HG02840 (cell line): ENCODE results near the gene KIF6.

Experiments
- ATAC-seq: cut with Tn5 transposase; IDR thresholded peaks from one replicate; pipeline ENCODE4 v1.9.1; 2021; ENCODE audit warnings: mild to moderate bottlenecking, moderate library complexity, moderate number of reproducible peaks; ENCODE audit not compliant: unreplicated experiment, low FRiP score

Gene KIF6

GRCh38 chr6:39602601-39603519 is 122.3 kb downstream of the KIF6 start:
- no peak for ATAC-seq

DNA sequence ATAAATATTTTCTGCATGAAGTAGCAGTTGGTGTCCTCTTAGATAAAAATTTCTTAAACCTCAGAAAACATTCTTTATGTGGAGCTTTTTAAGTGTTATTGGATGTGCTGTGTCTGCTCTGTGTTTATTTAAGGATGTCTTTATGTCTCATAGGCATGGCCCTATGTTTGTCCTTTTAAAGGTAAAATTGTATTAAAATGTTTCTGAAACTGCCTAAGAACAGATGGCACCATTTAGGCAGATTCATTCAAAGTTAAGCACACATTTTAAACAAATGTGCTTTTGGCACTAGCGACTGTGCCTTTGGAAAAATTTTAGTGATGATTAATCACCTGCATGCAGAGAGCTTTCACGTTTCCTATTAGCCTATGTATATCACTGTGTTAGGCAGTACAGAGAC is 125.2 kb downstream of the KIF6 start:
- ATAC-seq: no peak

- ATAC-seq: no peak
Measured at GRCh38 chr6:39599341-39599740, 125.9 kb downstream of the KIF6 start.

DNA sequence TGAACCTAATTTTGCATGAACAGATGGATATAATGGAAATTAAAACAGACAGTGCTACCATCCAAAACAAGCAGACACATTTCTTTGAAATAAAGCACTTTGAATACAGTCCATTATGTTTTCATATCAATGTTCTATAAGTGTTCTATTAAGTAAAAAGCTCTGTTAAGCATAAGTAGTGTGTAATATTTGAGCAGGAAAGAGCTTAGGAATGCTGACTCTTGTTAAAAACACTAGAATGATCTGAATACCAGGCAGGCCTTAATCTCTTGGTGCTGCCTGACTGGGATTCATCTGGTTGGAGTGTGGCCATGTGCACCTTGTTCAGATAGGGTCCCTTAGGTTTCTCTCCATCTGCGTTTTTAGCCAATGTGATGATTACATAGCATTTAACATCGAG is 130.9 kb downstream of the KIF6 start:
- ATAC-seq: no peak

GRCh38 chr6:39593646-39594045 is 131.6 kb downstream of the KIF6 start:
- no peak for ATAC-seq

DNA sequence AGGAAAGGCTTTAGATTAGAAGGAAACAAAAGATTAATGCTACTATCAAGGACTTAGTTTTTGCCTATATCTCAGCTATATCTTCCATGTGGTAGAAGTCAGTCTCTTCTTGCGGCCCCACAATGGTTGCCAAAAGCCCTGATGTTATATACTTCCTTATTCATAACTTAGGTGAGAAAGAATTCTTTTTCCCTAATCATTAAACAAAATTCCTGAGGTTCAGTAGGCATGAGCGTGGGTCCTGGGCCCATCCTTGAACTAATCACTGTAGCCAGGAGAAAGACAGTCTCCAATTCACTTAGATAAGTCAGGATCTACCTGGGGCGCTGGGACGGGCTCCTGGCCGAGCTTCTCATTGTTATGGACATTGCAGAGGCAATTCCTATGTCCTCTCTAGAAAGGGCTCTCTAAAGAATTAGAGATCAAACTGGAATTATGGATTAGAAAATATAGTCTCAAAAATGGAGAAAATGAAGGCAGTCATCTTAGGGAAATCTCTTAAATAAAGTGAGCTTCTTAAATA is 134.3 kb downstream of the KIF6 start:
- ATAC-seq: no peak

- ATAC-seq: no peak
Measured at GRCh38 chr6:39587080-39587479, 138.1 kb downstream of the KIF6 start.

- no peak for ATAC-seq
Measured at GRCh38 chr6:39585641-39586040, 139.6 kb downstream of the KIF6 start.

GRCh38 chr6:39577446-39578165 is 147.6 kb downstream of the KIF6 start:
- ATAC-seq: no peak

DNA sequence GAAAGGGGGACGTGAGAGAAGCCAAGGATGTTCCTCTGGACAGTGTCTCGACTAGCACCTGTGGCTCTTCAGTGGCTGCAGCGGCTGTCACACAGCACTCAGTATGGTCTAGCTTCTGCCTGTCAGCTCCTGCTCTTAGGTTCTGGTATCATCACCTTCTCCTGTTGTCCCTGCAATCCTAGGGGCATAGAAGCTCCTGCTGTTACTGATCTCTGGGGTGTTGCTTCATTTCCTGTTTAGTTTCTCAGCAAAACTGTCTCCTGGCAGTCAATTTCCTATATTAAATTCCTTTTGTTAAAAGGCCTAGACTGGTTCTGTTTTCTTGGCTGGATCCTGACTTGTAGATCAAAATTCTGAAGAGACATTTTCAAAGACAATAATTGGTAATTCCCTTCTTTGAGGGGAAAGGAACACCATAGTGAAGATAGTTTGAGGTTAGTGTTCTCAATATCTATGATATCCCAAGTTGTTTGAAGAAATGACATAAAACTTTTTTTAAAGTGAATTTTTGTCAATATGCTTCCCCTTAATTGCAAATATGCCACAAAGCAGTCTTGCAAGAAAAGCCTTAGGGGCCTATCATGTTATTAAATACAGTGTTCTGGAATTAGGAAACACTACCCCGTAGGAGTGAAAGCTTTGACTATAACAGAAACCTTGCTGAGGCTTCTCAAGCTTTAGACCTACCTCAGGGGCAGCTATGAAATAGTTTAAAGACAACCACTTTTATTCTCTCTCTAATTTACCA is 148.5 kb downstream of the KIF6 start:
- ATAC-seq: no peak

GRCh38 chr6:39574991-39575390 is 150.2 kb downstream of the KIF6 start:
- ATAC-seq: no peak

- ATAC-seq: no peak
Measured at GRCh38 chr6:39573541-39573940, 151.7 kb downstream of the KIF6 start.

- no peak for ATAC-seq
Measured at GRCh38 chr6:39572661-39573340, 152.4 kb downstream of the KIF6 start.

DNA sequence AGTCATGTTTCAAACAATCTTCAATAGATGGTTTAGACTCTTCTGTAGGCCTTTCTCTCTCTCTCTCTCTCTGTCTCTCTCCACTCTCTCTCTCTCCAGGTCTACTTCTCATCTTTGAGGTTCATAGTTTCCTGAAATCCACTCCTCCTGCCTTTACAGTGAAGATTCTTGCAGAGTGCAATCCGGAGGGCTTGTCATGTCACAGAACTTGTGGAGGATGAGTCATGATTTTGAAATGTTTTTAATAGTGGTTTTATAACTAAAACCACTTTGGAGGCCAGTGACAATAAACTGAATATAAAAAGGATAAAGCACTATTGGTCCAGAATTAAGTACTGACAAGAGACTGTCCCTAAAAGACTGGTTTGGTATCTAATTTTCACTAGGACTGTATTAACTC is 156.3 kb downstream of the KIF6 start:
- ATAC-seq: no peak

- no peak for ATAC-seq
Measured at GRCh38 chr6:39567091-39567490, 158.1 kb downstream of the KIF6 start.

DNA sequence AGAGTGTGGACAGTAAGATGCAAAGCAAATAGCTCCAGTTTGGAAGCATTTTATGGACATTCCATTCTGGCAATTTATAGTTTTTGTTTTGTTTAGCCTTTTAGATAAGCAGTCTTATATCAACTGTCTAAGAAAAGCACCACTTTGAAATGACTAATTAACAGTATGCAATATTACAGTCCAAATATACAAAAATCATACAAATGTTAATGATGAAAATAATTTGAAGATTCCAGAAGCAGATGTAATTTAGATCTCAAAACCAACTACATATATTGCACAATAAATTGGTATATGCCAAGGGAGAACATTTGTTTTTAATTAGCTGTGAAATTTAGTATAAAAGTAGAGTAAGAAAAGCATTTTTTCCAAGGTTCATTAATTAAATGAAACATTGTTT is 158.8 kb downstream of the KIF6 start:
- no peak for ATAC-seq

- no peak for ATAC-seq
Measured at GRCh38 chr6:39565956-39566355, 159.3 kb downstream of the KIF6 start.

GRCh38 chr6:39563566-39564311 is 161.5 kb downstream of the KIF6 start:
- no peak for ATAC-seq

DNA sequence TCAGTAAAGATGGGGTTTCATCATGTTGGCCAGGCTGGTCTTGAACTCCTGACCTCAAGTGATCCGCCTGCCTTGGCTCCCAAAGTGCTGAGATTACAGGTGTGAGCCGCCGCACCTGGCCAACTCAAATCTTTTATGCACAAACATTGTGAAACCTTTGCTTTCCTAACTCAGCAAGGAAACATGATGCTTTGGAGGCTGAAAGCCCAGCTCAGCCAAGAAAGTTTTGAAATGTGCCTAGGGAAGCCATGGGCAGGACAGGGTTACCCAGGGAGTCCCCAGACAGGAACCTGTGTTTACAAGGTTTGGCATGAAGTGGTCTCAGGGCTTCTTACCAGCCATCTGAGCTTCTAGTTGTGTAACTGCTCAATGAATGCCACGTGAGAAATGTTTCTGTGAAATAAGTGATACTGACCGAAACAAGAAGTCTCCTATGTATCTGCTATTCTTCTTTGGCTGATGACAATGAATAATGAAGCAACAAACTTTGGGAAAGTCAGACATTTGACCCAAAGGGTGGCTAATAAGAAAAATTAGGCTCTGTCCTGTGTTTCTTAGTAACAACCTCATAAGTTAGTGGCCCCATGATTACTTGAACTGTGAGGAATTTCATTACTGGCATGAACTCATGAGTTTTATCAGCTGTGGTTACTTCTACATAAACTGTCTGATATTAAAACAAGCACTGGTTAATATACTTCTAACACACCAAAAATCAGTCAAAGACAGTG is 163.5 kb downstream of the KIF6 start:
- no peak for ATAC-seq
